HG02678 (cell line): ENCODE measurements around the gene TENM4.

Experiments used
- ATAC-seq: cut with Tn5 transposase; IDR thresholded peaks from one replicate; pipeline ENCODE4 v1.9.1; 2021; ENCODE audit warnings: mild to moderate bottlenecking, moderate library complexity; ENCODE audit not compliant: unreplicated experiment

The TENM4 gene

GRCh38 chr11:79352349-79352703 is 88.5 kb downstream of the TENM4 start:
- ATAC-seq: no peak

DNA sequence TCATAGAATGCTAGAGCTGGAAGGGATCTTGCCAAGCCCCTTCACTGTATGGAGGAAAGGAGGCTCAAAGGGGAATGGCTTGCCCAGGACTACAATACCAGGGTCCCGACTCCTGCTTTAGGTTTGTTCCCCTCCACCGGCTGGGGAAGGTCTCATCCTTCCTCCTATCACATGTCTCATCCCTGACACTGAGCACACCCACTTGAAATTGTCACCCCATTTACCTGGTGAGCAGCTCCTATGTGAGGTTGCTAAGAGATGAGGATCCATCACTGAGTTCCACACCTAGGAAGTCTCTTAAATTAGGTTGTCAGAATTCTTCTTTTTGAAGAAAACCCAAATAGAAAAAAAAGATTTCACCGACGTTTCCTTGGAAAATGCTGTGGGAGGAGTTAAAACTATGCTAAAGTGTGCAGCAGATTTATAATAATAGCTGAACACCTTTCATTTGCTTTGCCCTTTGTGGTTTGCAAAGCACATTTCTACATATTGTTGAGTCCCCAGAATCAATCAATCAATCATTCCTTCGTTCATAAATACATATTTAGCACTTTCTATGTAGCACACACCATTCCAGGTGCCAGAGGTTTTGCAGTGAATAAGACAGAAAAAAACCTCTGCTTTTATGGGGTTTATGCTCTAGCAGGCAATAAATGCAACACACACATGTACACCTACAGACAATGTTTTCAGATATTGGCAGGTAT is 91.7 kb downstream of the TENM4 start:
- ATAC-seq: no peak

DNA sequence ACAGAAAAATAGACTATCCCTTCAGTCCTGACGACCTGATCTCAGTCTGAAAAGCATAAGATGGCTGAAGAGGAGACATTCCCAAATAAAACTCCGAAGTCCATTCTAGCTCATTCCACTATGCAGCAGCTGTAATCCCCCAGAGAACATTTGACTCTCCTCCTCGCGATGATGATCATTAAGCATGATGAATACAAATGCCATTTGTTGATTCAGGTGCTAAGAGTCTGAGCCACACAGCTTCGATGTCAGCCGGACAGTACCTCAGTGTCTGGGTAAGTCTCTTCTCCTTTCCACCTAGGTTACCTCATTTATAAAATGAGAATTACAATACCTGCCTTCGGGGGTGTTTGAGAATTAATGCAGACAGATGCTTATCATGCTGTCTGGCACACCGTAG is 94.8 kb downstream of the TENM4 start:
- no peak for ATAC-seq

DNA sequence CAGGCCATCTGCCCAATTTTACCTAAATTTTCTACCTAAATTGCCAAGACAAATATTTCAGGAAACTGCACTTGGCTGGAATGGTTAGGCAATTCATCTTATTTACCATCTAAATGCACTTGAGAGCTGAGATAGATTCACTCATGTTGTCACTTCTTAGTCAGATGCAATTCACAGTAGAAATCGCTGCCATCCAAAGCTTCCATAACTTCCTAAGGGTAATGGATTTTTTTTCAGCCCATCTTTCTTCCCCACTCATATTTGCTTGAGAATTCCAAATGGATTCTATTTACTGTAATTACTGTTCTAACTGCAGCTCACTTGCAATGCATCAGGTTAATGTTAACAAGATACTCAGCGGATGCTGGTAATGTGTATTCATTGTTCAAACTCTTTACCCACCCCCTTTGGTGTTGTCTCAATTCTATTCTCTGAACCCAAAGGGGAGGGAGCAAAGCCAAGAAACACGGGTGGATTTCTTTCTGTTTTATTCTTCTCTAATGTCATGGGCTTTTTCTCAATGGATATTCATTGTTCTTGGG is 96.0 kb downstream of the TENM4 start:
- no peak for ATAC-seq

DNA sequence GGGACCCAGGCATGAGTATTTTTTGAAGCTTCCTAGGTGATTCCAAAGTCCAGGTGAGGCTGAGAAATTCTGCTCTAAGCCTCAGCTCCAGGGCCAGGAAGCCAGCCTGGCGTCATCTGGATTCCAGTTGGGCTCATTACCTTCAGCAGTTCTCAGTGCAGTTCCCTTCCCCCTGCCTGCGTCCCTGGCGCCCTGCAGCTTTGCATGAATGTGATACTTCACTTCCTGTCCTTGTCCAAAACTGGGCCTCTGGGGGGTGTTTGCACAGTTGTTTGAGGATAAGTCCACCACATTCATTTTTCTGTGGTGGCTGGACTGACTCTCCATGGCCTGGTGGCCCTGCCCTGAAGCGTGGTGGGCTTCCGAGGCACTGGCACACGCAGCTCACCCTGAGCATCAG is 98.1 kb downstream of the TENM4 start:
- ATAC-seq: no peak

GRCh38 chr11:79342236-79342635 is 98.6 kb downstream of the TENM4 start:
- no peak for ATAC-seq

- no peak for ATAC-seq
Observed at GRCh38 chr11:79340535-79340934, 100.3 kb downstream of the TENM4 start.

- no peak for ATAC-seq
Observed at GRCh38 chr11:79336797-79337517, 103.9 kb downstream of the TENM4 start.

- no peak for ATAC-seq
Observed at GRCh38 chr11:79335681-79336080, 105.1 kb downstream of the TENM4 start.

DNA sequence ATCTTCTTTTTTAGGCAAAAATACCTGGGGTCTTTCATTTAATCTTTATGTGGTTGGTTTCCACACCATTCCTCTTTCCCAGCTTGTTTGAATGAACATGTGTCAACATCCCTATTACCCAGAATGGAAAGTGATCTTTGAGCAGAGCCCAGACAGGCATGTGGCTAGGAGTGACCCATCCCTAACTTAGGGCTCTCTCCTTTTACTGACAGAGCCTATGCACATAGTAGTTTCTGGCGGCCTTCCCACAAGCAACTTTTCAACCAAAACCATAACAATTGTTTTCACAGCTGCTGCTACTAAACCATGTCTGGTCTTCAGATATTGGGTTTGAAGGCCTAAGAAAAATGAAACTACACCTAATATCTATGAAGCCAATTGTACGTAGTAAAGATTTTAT is 107.5 kb downstream of the TENM4 start:
- ATAC-seq: no peak

DNA sequence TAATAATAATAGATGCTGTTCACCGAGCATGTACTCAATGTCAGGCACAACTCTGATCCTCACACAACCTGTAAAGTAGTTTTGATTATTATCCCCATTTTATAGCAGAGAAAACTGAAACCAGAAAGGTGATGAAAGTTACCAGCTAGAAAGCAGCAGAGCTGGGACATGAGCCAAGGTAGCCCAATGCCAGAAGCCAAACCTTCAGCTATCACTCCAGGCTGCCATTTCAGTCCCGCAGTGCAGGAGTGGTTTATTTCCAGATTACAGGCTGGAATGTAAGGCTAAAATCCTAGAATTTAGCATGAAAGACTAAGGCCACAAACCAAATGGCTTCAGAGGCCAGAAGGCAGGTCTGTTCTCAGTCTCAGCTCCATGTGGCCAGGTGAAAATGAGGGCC is 108.8 kb downstream of the TENM4 start:
- ATAC-seq: no peak

DNA sequence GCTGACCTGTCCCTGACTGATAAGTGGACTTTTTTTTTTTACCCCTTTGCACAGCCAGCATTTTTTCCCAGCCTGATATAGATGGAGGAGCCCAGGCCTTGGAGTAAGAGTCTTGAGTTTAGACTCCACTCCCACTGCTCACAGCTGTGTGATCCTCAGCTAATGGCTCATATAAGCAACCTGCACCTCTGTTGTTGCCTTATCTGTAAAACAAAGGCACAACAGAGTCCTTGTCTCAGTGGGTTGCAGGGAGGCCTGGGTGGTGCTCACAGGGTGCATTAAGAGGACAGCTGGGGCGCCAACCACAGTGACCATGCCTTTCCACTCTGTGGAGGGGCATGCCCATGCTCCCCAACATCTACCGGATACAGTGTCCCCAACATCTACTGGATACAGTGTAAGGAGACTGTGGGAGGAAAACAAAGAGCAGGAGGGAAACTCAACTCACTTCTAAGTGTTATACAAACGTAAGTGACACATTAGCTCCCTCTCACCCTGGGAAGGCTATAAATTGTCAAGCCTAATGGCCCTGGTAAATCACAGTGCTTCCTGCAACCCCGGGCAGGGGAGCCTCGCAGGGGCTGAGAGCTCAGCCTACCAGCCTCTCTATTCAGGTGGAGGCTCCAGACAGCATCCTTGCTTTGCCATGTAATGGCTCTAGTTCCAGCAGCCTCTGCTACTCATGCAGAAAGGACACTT is 109.5 kb downstream of the TENM4 start:
- no peak for ATAC-seq

GRCh38 chr11:79330651-79331050 is 110.2 kb downstream of the TENM4 start:
- no peak for ATAC-seq

DNA sequence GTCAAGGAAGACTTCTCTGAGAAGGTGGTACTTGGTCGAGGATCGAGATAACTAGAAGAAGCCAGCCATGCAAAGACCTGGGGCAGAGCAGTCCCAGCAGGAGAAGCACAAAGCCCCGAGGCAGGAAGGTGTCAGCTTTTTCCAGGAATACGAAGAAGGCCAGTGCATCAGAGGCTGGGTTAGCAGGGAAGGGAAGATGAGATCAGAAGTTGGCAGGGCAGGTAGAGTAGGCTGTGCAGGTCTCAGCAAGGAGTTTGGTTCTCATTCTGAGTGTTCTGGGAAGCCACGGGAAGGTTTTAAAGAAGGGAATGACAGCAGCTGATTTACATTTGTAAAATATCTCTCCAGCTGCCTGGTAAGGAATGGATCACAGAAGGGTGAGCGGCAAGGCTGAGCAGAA is 111.3 kb downstream of the TENM4 start:
- ATAC-seq: no peak

DNA sequence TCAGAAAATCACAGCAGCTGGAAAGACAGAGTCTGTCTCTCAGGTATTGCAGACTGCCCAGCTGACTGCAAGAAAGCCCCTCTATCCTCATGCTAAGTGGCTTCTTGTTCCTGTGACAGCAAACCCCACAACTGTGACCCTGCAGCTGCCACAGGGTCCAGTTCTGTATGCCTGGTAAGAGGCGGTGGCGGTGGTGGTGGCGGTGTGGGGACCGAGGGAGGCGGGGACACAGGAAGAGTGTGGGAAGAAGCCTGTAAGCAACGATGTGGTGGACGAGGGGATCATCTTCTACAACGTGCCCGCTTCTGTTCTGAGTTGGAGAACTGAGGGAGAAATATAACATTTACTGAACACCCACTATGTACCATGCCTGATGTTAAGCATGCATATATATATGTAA is 112.4 kb downstream of the TENM4 start:
- ATAC-seq: no peak

GRCh38 chr11:79325851-79326250 is 115.0 kb downstream of the TENM4 start:
- ATAC-seq: no peak

DNA sequence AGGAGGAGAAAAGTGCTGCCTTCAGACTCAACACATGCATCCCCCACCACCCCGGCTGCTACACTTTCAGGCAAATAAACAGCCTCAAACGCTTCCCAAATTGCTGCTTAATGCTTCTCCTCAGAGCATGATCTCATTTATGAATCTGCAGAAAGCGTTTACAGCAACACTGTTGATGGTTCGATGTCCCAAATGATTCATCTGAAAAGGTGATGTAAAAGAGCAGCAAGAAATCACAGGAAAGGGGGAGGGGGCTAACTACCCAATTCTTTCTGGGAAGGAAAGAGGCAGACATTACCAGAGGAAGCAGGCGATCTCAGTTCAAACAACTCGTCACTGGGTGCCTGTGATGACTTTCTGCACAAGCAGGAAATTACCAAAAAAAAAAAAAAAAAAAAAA is 119.6 kb downstream of the TENM4 start:
- ATAC-seq: no peak

DNA sequence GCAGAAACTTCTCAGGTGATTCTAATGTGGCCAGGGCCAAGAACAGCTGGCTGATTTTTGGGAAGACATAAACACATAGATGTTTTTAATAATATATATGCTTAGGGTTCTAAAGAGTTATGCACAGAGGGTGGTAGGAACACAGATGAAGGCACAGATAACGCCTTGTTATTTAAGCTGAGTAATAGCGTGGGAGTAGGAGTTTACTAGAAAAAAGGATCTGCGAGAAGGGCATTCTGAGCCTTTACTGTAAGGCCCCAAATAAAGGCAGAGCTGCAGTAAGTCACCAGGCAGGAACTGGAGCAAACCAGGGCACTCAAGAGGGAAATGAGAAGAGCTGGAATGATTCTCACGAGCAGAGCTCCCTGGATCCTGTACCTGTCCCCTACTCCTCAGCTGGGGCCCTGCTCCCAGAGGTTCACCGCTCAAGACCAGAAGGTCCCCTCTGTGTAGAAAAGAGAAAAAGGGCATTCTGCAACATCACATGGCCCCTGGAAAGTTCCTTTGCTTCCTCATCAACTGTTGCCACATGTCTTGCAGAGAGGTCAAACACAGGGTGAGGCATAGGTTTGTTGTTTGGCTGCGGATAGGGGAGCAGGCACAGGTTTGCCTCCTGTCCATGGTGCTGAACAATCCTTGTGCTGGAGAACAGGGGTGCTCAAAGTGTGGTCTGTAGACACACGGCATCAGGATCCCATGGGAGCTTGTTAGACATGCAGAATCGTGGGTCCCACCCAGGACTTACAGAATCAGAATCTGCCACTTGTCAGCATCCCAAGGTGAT is 125.7 kb downstream of the TENM4 start:
- ATAC-seq: no peak

- no peak for ATAC-seq
Observed at GRCh38 chr11:79313530-79313913, 127.3 kb downstream of the TENM4 start.

DNA sequence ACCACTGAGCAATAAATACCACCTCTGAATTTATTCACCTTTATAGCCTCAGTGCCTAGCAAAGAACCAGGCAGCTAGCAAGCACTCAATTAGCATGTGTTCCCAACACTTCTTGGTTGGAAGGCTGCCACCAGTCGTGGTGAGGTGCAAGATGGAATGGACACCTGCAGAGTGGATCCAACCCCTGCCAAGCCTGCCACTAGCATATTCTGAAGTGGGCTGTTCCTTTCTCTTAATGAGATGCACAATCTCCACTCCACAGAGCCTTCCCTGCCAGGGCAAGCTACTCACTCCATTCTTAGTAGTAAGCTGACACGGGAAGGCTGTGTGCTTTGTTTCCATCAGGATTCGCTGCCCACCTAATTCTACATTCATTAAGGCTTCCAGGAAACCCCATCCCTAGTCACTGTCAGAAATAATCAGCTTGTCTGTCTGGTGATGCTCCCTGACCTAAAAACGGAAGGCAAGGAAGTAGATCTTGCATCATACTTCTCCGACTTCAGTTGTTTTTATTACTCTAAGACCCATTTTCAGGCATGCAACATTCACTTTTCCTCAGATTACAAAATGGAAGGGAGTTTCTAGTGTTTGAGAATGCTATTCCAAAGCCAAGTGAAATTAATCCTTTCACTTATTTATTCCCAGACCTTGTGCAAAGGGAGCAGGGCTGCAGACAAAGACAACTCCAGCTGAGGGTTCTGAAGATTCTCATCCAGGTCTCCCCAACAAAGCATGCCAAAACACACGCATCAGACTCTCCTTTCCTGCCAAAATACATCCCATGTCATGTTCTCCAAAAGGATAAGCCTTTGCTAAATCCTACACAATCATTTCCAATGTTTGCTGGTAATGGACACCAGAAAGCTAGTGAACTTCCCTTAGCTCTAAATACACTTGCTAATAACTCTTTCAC is 128.0 kb downstream of the TENM4 start:
- no peak for ATAC-seq
